Activated CD4-positive, alpha-beta T cell treated with anti-CD3 and anti-CD28 coated beads, Interleukin-2, Interleukin-6, amounts not matched to agents 100 ng/mL and 50 ng/mL, durations not matched to agents 16 hours and 8 hours (primary cell): ENCODE data around the gene E2F7.
"Not testable (repeated sequence)": the region's sequence is repeated elsewhere in the genome, so short reads cannot be mapped to it uniquely, and the experiment has no call there.

ENCODE experiments used
- DNase-seq: peaks from one replicate; pipeline ENCODE4 v3.0.0-alpha.2; 2020

E2F7 gene, protein sequence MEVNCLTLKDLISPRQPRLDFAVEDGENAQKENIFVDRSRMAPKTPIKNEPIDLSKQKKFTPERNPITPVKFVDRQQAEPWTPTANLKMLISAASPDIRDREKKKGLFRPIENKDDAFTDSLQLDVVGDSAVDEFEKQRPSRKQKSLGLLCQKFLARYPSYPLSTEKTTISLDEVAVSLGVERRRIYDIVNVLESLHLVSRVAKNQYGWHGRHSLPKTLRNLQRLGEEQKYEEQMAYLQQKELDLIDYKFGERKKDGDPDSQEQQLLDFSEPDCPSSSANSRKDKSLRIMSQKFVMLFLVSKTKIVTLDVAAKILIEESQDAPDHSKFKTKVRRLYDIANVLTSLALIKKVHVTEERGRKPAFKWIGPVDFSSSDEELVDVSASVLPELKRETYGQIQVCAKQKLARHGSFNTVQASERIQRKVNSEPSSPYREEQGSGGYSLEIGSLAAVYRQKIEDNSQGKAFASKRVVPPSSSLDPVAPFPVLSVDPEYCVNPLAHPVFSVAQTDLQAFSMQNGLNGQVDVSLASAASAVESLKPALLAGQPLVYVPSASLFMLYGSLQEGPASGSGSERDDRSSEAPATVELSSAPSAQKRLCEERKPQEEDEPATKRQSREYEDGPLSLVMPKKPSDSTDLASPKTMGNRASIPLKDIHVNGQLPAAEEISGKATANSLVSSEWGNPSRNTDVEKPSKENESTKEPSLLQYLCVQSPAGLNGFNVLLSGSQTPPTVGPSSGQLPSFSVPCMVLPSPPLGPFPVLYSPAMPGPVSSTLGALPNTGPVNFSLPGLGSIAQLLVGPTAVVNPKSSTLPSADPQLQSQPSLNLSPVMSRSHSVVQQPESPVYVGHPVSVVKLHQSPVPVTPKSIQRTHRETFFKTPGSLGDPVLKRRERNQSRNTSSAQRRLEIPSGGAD

DNA sequence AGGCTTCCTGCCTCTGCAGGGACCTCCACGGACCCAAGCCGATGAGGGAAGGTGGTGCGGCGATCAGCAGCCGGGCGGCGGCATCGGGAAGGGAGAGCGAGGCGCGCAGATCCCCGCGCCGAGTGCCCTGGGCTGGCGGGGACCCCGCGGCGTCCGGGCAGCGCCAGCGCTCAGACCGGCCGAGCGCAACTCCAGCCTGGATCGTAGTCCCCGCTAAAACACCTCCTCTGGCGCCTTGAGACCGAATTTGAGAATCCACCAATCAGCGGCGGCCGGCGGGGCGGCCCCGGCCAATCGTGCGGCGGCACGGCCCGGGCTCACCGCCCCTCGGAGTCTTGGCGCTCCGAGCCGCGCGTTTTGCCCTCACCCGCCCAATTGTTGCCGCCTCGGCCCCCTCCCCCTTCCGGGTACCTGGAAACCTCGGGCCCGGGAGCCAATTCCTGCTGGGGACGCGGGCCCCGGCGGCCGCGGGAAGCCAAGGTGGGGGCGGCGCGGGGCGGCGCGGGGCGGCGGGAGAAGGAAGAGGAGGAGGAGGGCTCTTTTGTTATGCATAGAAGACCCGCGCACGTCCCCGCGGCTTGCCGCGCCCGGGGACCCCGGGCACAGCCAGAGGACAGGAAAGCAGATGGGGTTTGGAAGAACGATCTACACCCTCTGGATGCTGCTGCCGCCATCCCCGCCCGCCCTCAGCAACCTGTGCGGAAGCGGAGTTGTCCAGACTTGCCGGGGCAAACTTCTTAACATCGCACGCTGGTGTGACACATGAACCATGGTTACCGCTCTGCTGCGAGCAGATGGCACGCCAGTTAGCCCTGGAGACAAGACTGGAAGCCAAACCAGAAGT is at the start of gene E2F7:
Gene E2F7 (minus strand): TSS at position 209 of the 844 bp plus-strand sequence. CDS start 934 bp downstream, outside the sequence.
- peak; percentile 95 for DNase-seq

GRCh38 chr12:77113971-77114370 is 48.6 kb upstream of the E2F7 start:
- DNase-seq, result no peak

GRCh38 chr12:77108707-77109106 is 43.3 kb upstream of the E2F7 start:
- no peak for DNase-seq

- no peak for DNase-seq
Measured at GRCh38 chr12:77107121-77107520, 41.8 kb upstream of the E2F7 start.

GRCh38 chr12:77104792-77105191 is 39.4 kb upstream of the E2F7 start:
- DNase-seq, result no peak

GRCh38 chr12:77104286-77104685 is 38.9 kb upstream of the E2F7 start:
- no peak for DNase-seq

- no peak for DNase-seq
Measured at GRCh38 chr12:77102691-77103090, 37.3 kb upstream of the E2F7 start.

DNA sequence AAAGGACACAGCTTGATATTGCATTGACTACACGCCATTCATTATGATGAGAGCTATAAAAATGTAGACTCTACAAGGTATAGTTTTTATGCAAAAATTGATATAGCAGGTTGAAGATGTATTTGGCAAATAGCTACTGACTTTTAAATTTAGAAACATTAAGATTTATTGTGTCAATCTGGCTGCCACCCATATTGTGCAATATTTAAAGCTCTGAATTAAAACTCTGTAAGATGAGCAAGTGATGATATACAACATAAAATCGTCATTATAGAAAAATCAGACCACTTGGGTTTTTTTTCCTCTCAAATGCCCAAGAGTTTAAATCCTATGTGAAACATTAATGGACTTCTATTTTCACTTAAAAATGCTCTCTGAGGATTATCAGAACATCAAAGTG is 36.8 kb upstream of the E2F7 start:
- DNase-seq, result no peak

DNA sequence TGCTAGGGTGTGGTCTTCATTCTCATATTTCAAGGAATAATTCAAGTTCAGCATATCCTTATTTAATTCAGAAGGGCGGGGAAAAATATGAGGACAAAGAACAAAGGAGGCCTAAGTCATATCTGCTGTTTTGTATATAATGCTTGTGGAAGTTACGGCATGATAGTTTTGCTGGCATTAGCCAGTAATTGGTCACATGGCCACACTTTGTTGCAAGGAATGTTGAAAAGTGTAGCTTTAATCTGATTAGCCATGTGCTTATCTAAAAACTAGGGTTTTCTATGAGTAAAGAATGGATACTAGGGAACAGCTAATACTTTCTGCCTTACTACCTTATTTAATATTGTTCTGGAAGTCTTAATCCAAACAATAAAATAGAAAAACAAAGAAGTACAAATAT is 34.4 kb upstream of the E2F7 start:
- DNase-seq, result no peak

DNA sequence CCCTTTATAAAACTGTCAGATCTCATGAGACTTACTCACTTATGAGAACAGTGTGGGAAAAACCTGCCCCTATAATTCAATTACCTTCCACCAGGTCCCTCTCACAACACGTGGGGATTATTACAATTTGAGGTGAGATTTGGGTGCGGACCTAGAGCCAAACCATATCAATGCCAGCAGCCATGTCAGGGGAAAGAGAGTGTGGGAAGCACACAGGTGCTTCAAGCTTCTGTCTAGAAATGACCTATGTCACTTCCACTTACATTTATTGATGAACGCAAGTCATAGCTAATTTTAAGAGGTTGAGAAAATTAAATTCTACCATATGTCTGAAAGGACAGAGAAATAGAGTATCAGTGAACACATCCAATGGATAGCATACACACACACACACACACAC is 32.5 kb upstream of the E2F7 start:
- no peak for DNase-seq

GRCh38 chr12:77092227-77092626 is 26.9 kb upstream of the E2F7 start:
- not testable (repeated sequence) for DNase-seq

DNA sequence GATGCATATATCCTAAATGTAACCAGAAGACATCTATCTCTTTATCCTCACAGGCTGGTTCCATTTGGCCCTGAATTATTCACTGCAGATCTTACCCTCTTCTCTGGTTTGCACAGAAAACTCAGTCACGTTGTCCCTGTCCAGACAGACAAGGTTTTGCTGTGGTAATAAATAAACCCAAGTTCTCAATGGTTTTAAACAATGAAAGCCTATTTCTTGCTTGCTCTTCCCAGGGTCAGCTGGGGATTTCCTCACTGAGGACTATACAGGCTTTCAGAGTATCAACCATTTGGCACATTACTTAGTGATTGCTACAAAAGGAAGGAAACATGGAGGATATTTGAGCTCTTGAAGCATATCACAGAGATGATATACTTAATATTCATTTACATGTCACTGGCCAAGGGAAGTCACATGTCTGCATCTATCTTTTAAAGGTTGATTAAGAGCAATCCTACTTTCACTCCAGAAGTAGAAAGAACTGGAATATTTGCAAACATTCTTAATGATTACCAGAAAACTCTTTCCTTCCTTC is 24.4 kb upstream of the E2F7 start:
- no peak for DNase-seq

DNA sequence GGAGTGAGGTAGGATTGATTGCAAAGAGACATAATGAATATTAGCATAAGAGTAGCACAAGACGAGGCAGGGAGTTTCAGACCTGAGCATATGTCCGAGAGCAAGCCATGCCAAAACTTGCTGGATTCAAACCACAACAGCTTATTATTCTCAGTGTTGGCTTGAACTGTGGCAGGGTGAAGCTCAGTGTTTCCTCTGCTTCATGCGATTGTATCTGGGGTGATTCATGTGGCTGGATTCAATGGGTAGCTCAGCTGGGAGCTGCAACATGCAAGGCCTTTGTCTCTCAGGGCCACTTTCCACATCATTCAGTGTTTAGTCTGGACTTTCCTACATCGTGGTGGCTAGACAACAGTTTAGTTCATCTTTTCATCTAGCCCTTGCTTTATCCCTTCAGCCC is 22.1 kb upstream of the E2F7 start:
- DNase-seq, result no peak

GRCh38 chr12:77082021-77082420 is 16.7 kb upstream of the E2F7 start:
- no peak for DNase-seq

DNA sequence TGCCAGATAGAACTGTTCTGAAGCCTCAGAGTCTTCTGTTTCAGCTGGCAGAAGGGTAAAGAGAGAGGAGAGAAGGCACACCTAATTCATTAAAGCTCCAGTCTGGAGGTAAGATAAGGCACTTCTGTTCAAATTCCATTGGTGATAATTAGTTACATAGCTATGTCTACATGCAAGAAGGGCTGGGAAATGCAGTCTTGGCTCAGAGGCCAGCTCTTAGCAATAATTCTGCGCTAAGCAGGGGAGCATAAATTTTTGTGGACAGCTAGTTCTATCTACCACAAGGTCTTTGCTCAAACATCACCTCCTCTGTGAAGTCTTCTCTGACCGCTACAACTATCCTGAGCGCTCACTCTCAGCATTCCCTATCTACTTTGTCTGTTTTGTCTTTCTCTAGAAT is 14.3 kb upstream of the E2F7 start:
- no peak for DNase-seq

- no peak for DNase-seq
Measured at GRCh38 chr12:77078231-77078630, 12.9 kb upstream of the E2F7 start.

- DNase-seq, result no peak
Measured at GRCh38 chr12:77076886-77077285, 11.5 kb upstream of the E2F7 start.

GRCh38 chr12:77073894-77074293 is 8.5 kb upstream of the E2F7 start:
- DNase-seq, result not testable (repeated sequence)

- DNase-seq, result no peak
Measured at GRCh38 chr12:77072833-77073495, 7.6 kb upstream of the E2F7 start.

GRCh38 chr12:77070800-77071449 is 5.6 kb upstream of the E2F7 start:
- DNase-seq, result no peak

DNA sequence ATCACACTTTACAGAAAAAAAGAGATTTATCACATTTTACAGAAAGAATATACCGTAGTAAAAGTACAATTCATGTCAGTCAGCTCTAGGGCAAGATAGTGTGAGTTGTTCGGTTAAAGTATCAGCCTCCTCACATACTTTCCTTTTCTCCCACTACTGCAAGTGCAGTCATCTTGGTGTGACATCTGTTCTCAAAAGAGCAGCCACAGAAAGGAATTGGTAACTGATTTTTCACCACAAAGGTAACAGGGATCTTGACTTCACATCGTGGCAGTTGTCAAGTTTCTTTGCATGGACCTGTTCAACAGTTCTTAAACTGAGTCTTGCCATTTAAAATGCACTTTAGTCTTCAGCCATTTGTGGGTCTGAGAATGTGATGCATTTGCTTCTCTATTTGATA is 5.0 kb upstream of the E2F7 start:
- DNase-seq, result peak; percentile 8
